Upper lobe of left lung (tissue), 4 donors: Measurements from ENCODE around the gene AKR1A1.

Source experiments
- CTCF ChIP-seq, 6 experiments: fragments of 450-650 bp in 4 of 6; fragments of 200-600 bp in 2 of 6; sonication (generic) in 2 of 6; IDR thresholded peaks; one replicate each; pipeline ENCODE4 v1.5.1; 2016 to 2019; ENCODE audit warnings: antibody characterized with exemption in 6 of 6
- POLR2A ChIP-seq, 4 donors: fragments of 450-650 bp; IDR thresholded peaks; one replicate each; pipeline ENCODE4 v1.5.1; 2016 to 2017; ENCODE audit warnings: antibody characterized with exemption in 4 of 4, mild to moderate bottlenecking in 2 of 4
- POLR2AphosphoS5 ChIP-seq, 2 donors: sonication (generic); formaldehyde crosslinking; IDR thresholded peaks; one replicate each; pipeline ENCODE4 v1.5.1; 2017; ENCODE audit warnings: antibody characterized with exemption in 2 of 2

GRCh38 chr1:45543581-45544417, 6.8 kb upstream of the AKR1A1 start:
- TF ChIP-seq POLR2AphosphoS5 (IDR thresholded peaks at IDR 0.05) (peak in 1 of 2 donors; percentile 58), POLR2A (IDR thresholded peaks at IDR 0.05) (peak in 1 of 4 donors; percentile 16), CTCF (IDR thresholded peaks at IDR 0.05) (no peak)
